Liver (tissue), 9 donors: ENCODE measurements around the gene BARX1. TPM values are rescaled to one million over a fixed set of nuclear protein-coding genes. Genes with fewer than 3 reads are reported as not detected.

Experiments used
- DNase-seq: peaks from one replicate; pipeline ENCODE4 v3.0.0-alpha.2; 2017; ENCODE audit warnings: low spot score
- H3K27ac ChIP-seq, 2 donors: one replicate each; pipeline ENCODE4 v1.7.0; 2013; ENCODE audit warnings: inconsistent platforms in 2 of 2, low read length in 2 of 2, control low read depth in 1 of 2, low read depth in 1 of 2, mild to moderate bottlenecking in 1 of 2
- H3K27me3 ChIP-seq, 4 donors: one replicate each; pipeline versions ENCODE4 v1.6.1 to v1.7.0; 2013; ENCODE audit warnings: low read length in 3 of 4, inconsistent platforms in 1 of 4, mild to moderate bottlenecking in 1 of 4, moderate library complexity in 1 of 4; ENCODE audit not compliant: control insufficient read depth in 4 of 4, insufficient read depth in 4 of 4
- H3K36me3 ChIP-seq, 4 donors: one replicate each; pipeline versions ENCODE4 v1.6.1 to v1.7.0; 2013; ENCODE audit warnings: low read length in 3 of 4, mild to moderate bottlenecking in 3 of 4, low read depth in 1 of 4, moderate library complexity in 1 of 4; ENCODE audit not compliant: control insufficient read depth in 4 of 4, insufficient read depth in 3 of 4
- H3K4me1 ChIP-seq, 4 donors: one replicate each; pipeline versions ENCODE4 v1.6.1 to v1.7.0; 2013; ENCODE audit warnings: low read length in 3 of 4, mild to moderate bottlenecking in 3 of 4, moderate library complexity in 1 of 4; ENCODE audit not compliant: control insufficient read depth in 4 of 4, insufficient read depth in 4 of 4
- H3K4me3 ChIP-seq, 3 donors: one replicate each; pipeline versions ENCODE4 v1.6.1 to v1.7.0; 2013; ENCODE audit warnings: low read length in 3 of 3, control low read depth in 1 of 3, low read depth in 1 of 3, mild to moderate bottlenecking in 1 of 3
- H3K9ac ChIP-seq, 2 donors: one replicate each; pipeline ENCODE4 v1.7.0; 2013; ENCODE audit warnings: low read length in 2 of 2, mild to moderate bottlenecking in 2 of 2, moderate library complexity in 2 of 2, control low read depth in 1 of 2, low read depth in 1 of 2
- H3K9me3 ChIP-seq, 4 donors: one replicate each; pipeline versions ENCODE4 v1.6.1 to v1.7.0; 2013; ENCODE audit warnings: low read length in 3 of 4; ENCODE audit not compliant: control insufficient read depth in 4 of 4
- CTCF ChIP-seq: fragments of 150-350 bp; IDR thresholded peaks from 2 replicates; pipeline ENCODE4 v1.5.1; 2017; ENCODE audit warnings: improper control_type of control experiment, low read depth, low read length; ENCODE audit not compliant: missing input control
- FOXA1 ChIP-seq: IDR thresholded peaks from 2 replicates; pipeline ENCODE4 v1.6.1; 2016; ENCODE audit warnings: antibody characterized with exemption
- GABPA ChIP-seq, 2 donors: IDR thresholded peaks in 1 of 2; conservative IDR thresholded peaks in 1 of 2; 2 replicates each; pipeline ENCODE4 v1.6.1; 2016; ENCODE audit warnings: antibody characterized with exemption in 2 of 2, mild to moderate bottlenecking in 1 of 2, moderate library complexity in 1 of 2
- HNF4A ChIP-seq, 2 donors: conservative IDR thresholded peaks; 2 replicates each; pipeline ENCODE4 v1.6.1; 2016; ENCODE audit warnings: antibody characterized with exemption in 2 of 2, mild to moderate bottlenecking in 2 of 2
- MAX ChIP-seq: IDR thresholded peaks from 2 replicates; pipeline ENCODE4 v1.6.1; 2016; ENCODE audit warnings: antibody characterized with exemption
- NR2F2 ChIP-seq: IDR thresholded peaks from 2 replicates; pipeline ENCODE4 v1.6.1; 2016; ENCODE audit warnings: antibody characterized with exemption
- RAD21 ChIP-seq, 2 donors: IDR thresholded peaks; 2 replicates each; pipeline ENCODE4 v1.6.1; 2016; ENCODE audit warnings: antibody characterized with exemption in 2 of 2, mild to moderate bottlenecking in 2 of 2
- RXRA ChIP-seq, 2 donors: IDR thresholded peaks; 2 replicates each; pipeline ENCODE4 v1.6.1; 2017 to 2018; ENCODE audit warnings: antibody characterized with exemption in 2 of 2, mild to moderate bottlenecking in 1 of 2
- SP1 ChIP-seq: IDR thresholded peaks from 2 replicates; pipeline ENCODE4 v1.6.1; 2018; ENCODE audit warnings: antibody characterized with exemption, mild to moderate bottlenecking
- WGBS: extraction: QIAGEN DNeasy Blood & Tissue Kit; methylation state at CpG from one replicate; pipeline ENCODE4 v1.1.7; 2013; 5-methylcytosine and 5-hydroxymethylcytosine counted together
- polyA plus RNA-seq, 2 donors: library from polyadenylated mRNA; stranded (reverse) in 1 of 2; unstranded in 1 of 2; fragments of 200-250 nt in 1 of 2; fragments of >200 nt in 1 of 2; fragmentation: Nextera tagmentation in 1 of 2; extraction: Ambion mirVana in 1 of 2; gene quantifications; one replicate each; pipeline versions ENCODE4 v1.2.1 to v1.2.3, GENCODE V29; 2013 to 2015
- total RNA-seq, 2 donors: library from RNA; depleted of rRNA; stranded (reverse); fragments of >200 nt; gene quantifications; one replicate each; pipeline ENCODE4 v1.2.3, GENCODE V29; 2014
- TF ChIP-seq, protein P1 (sequence below): IDR thresholded peaks from 2 replicates; pipeline ENCODE4 v1.6.1; 2016; ENCODE audit warnings: antibody characterized with exemption
- donor health status: healthy.
- donor health status: healthy.
- donor health status: healthy.
- donor health status: healthy.
- donor health status: healthy.

BARX1 gene
- total and polyA plus RNA-seq, 4 donors, result not detected

DNA sequence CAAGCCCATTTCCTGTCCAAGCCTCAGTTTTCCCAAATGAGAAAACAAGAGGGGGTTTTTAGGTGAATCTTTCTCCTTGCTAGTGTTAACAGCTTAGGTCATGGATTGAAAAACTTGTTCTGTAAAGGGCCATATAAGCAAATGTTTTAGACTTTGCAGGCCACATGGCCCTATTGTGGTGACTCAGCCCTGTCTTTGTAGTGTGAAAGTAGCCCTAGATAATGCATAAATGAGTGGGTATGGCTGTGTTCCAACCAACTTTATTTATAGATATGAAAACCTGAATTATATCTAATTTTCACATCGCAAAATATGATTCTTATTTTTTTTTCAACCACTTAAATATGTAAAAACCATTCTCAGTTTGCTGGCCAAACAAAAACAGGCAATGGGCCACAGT lies 6.9 kb upstream of the BARX1 start (continued):
- TF ChIP-seq, protein P1, sequence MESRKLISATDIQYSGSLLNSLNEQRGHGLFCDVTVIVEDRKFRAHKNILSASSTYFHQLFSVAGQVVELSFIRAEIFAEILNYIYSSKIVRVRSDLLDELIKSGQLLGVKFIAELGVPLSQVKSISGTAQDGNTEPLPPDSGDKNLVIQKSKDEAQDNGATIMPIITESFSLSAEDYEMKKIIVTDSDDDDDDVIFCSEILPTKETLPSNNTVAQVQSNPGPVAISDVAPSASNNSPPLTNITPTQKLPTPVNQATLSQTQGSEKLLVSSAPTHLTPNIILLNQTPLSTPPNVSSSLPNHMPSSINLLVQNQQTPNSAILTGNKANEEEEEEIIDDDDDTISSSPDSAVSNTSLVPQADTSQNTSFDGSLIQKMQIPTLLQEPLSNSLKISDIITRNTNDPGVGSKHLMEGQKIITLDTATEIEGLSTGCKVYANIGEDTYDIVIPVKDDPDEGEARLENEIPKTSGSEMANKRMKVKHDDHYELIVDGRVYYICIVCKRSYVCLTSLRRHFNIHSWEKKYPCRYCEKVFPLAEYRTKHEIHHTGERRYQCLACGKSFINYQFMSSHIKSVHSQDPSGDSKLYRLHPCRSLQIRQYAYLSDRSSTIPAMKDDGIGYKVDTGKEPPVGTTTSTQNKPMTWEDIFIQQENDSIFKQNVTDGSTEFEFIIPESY, result no peak

GRCh38 chr9:93960971-93961841 lies 6.1 kb upstream of the BARX1 start:
- WGBS, result 47% methylated on average over 11 of the region's 11 CpGs
- no peak overlapping the region for H3K27ac ChIP-seq
- peaks cover 5 to 19% (median 6%) of the 10 kb centered on the region in 4 donors for H3K27me3 ChIP-seq
- H3K4me3 ChIP-seq, result no peak overlapping the region
- no peak for DNase-seq
- H3K36me3 ChIP-seq, result no peaks in the 10 kb centered on the region
- H3K9ac ChIP-seq, result no peak overlapping the region
- TF ChIP-seq MAX (no peak), RXRA (IDR thresholded peaks at IDR 0.05) (no peak), RAD21 (IDR thresholded peaks at IDR 0.05) (no peak), GABPA (IDR thresholded peaks at IDR 0.05 in 1 of 2, conservative IDR thresholded peaks at IDR 0.05 in 1 of 2) (no peak)
- no peaks in the 10 kb centered on the region for H3K9me3 ChIP-seq
- peaks cover 7 to 19% (median 17%) of the 10 kb centered on the region in 4 donors for H3K4me1 ChIP-seq

DNA sequence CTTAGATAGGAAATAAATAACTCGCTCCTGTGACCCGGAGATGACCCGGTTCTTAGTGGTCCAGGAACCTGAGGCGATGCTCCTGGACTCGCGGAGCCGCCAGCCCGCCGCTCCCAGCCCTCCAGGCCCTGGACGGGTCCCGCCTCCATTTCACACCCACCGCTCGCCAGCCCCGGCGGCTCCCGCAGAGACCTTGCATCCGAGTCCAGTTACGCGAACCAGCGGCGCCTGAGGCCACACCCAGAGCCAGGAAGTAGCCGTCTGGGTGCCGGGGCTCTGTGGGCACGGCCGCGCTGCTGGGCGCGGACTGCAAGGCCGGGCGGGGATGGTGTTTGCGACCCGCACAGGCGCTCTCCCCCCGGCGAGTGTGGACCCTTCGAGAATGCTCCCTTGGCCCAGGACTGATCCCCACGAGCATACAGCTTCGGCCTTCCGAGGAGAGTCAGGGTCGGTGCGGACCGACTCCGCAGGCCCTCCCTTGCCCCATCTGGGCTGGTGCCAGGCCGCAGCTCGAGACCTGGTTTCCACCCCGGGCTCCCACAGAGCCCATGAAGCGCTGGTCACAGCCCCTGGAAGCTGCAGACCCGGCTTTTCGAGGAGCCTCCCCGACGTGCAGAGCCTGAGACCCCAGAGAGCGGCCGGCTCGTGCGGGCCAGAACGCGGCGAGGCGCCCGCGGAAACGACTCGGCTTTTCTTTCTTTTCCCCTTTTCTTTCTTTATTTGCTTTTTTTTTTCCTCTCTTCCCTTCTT lies 5.2 kb upstream of the BARX1 start:
- TF ChIP-seq GABPA (IDR thresholded peaks at IDR 0.05 in 1 of 2, conservative IDR thresholded peaks at IDR 0.05 in 1 of 2) (no peak), SP1 (no peak), HNF4A (conservative IDR thresholded peaks at IDR 0.05) (no peak), NR2F2 (no peak)
- Histone ChIP-seq H3K27ac (no peak overlapping the region), H3K4me1 (peaks cover 12 to 23% (median 20%) of the 10 kb centered on the region in 4 donors), H3K9ac (no peak overlapping the region), H3K36me3 (no peaks in the 10 kb centered on the region), H3K9me3 (no peaks in the 10 kb centered on the region), H3K27me3 (peaks cover 6 to 21% (median 10%) of the 10 kb centered on the region in 4 donors), H3K4me3 (no peak overlapping the region)
- WGBS, result 10% methylated on average over 63 of the region's 63 CpGs
- no peak for DNase-seq

DNA sequence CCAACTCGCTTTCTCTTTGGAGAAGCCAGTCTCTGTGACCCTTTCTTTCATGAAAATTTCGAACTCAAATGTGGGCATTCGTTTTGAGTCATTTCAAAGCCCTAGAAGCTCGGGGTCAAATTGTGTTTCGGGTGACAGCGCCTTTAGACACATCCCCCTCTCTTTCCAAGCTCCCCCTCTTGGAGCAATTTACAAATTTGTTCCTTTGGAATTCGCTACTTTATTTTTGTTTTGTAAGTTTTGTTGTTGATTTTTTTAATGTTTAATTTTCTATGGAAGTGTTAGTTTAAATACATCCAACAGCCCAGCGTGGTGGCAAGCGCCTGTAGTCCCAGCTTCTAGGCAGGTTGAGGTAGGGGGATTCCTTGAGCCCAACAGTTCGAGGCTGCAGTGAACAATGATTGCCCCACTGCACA lies 4.6 kb upstream of the BARX1 start:
- Histone ChIP-seq H3K9me3 (no peaks in the 10 kb centered on the region), H3K36me3 (no peaks in the 10 kb centered on the region), H3K9ac (no peak overlapping the region), H3K4me3 (no peak overlapping the region), H3K27ac (no peak overlapping the region), H3K27me3 (peaks cover 6 to 21% (median 12%) of the 10 kb centered on the region in 4 donors), H3K4me1 (peaks cover 15 to 27% (median 21%) of the 10 kb centered on the region in 4 donors)
- no peak for DNase-seq
- 15% methylated on average over 10 of the region's 10 CpGs for WGBS
- TF ChIP-seq RAD21 (IDR thresholded peaks at IDR 0.05) (no peak), FOXA1 (no peak), GABPA (IDR thresholded peaks at IDR 0.05 in 1 of 2, conservative IDR thresholded peaks at IDR 0.05 in 1 of 2) (no peak), CTCF (no peak)
- TF ChIP-seq, protein P1, result no peak
